H1 (cell line): ENCODE results near the gene MICOS13. TPM values are rescaled to one million over a fixed set of nuclear protein-coding genes. Genes with fewer than 3 reads are reported as not detected.

ENCODE experiments used
- BRCA1 ChIP-seq: IDR thresholded peaks from 2 replicates; pipeline ENCODE4 v1.6.1; 2012; ENCODE audit warnings: low read depth, low read length, improper control_type of control experiment
- KDM1A ChIP-seq: fragments of 200-600, 300-600 bp; sonication (generic); IDR thresholded peaks from 2 replicates; pipeline ENCODE4 v1.7.1; 2016; ENCODE audit warnings: mild to moderate bottlenecking, low read length, borderline replicate concordance
- TEAD4 ChIP-seq: IDR thresholded peaks from 2 replicates; pipeline ENCODE4 v1.6.1; 2012; ENCODE audit warnings: low read depth, low read length, inconsistent platforms, mixed read lengths
- ZNF274 ChIP-seq: IDR thresholded peaks from 2 replicates; pipeline ENCODE4 v1.7.0; 2012; ENCODE audit warnings: low read length, borderline replicate concordance; ENCODE audit errors: extremely low read depth
- polyA plus RNA-seq, 7 experiments: library from polyadenylated mRNA; depleted of rRNA in 3 of 7; stranded (reverse) in 5 of 7; unstranded in 2 of 7; fragments of >200 nt in 5 of 7; fragments of 200-250 nt in 2 of 7; gene quantifications; 1 replicate in 5 of 7; 2 replicates in 1 of 7; 4 replicates in 1 of 7; pipeline versions ENCODE4 v1.2.1 to v1.2.3, GENCODE V29; 2011 to 2013; ENCODE audit warnings: missing spikeins in 2 of 7, mixed read lengths in 2 of 7
- total RNA-seq: library from RNA; stranded (reverse); fragmentation: NEBNext Ultra II Directional; extraction: Animal tissue kit (Norgen Biotek cat#: 25700); gene quantifications from 2 replicates; pipeline ENCODE4 v1.2.1, GENCODE V29; 2021
- TF ChIP-seq, protein P1 (sequence below): IDR thresholded peaks from 2 replicates; pipeline ENCODE4 v1.6.1; 2012; ENCODE audit warnings: inconsistent platforms

Gene MICOS13
- total and polyA plus RNA-seq, 2 of the 8 experiments (the other 6 are each of a cell fraction or from before 2014, with no cell fraction given), result 17.3 to 36.1 TPM

DNA sequence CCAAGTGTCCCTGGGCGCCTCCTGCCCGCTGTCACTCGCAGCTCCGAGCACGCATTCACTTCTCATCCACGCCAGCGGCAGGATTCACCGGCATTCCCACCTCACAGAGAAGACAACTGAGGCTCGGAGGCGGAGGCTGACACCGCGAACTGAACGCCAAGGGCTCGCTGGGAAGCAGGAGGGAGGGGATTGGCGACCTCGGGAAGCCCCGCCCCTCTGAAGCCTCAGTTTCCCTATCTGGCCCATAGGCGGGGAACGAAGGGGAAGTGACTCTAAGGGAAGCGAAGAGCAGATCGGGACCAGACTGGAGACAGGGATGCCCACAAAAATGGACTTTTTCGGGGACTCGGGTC lies 256 bp downstream of the MICOS13 start (continued):
- TF ChIP-seq, protein P1, sequence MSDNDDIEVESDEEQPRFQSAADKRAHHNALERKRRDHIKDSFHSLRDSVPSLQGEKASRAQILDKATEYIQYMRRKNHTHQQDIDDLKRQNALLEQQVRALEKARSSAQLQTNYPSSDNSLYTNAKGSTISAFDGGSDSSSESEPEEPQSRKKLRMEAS, result peak; percentile 2; the same call in 1 of the 2 replicates
- TF ChIP-seq KDM1A, result no peak
- no peak for TF ChIP-seq ZNF274
- no peak for TF ChIP-seq TEAD4
- TF ChIP-seq BRCA1, result no peak
